OCI-M2 (cell line): ENCODE measurements around the gene HSCB.
"Not testable (repeated sequence)": the region's sequence is repeated elsewhere in the genome, so short reads cannot be mapped to it uniquely, and the experiment has no call there.

ENCODE experiments used
- DNase-seq: peaks from one replicate; lab custom pipeline; 2025; ENCODE audit not compliant: unreplicated experiment; lab: John Stamatoyannopoulos, UW

Gene HSCB, protein sequence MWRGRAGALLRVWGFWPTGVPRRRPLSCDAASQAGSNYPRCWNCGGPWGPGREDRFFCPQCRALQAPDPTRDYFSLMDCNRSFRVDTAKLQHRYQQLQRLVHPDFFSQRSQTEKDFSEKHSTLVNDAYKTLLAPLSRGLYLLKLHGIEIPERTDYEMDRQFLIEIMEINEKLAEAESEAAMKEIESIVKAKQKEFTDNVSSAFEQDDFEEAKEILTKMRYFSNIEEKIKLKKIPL

DNA sequence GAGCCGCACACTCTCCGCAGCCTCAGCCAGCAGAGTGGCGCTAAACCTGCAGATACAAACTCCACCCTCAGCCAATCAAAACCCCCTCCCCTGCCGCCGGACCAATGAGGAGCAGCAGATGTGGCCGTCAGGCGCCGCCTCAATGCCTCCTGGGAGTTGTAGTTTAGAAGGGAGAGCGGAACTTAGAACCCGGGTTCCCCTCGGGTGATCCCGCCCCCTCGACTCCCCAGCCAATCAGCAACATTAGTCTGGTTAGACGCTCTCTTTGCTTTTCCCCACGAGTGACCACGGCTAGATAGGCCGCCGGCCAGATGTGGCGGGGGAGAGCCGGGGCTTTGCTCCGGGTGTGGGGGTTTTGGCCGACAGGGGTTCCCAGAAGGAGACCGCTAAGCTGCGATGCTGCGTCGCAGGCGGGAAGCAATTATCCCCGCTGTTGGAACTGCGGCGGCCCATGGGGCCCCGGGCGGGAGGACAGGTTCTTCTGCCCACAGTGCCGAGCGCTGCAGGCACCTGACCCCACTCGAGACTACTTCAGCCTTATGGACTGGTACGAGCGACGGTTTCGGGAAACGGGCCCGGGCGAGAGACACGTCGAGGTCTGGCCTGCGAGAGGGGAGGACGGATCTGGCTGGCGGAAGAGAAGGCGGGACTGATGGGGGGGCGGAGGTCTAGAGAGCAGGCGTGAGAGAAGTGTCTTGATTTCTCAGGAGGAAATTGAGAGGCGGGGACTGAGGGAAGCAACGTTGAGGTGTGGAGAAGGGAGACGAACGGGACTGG is at the start of gene HSCB, which contains the start of gene CHEK2:
HSCB (plus strand) TSS at position 255 of the 777 bp plus-strand sequence; CDS start at position 312, 57 bp downstream.
CHEK2 (minus strand) TSS at position 36 of the 777 bp plus-strand sequence. CDS start 7,099 bp downstream, outside the sequence.
- DNase-seq: peak; percentile 82

DNA sequence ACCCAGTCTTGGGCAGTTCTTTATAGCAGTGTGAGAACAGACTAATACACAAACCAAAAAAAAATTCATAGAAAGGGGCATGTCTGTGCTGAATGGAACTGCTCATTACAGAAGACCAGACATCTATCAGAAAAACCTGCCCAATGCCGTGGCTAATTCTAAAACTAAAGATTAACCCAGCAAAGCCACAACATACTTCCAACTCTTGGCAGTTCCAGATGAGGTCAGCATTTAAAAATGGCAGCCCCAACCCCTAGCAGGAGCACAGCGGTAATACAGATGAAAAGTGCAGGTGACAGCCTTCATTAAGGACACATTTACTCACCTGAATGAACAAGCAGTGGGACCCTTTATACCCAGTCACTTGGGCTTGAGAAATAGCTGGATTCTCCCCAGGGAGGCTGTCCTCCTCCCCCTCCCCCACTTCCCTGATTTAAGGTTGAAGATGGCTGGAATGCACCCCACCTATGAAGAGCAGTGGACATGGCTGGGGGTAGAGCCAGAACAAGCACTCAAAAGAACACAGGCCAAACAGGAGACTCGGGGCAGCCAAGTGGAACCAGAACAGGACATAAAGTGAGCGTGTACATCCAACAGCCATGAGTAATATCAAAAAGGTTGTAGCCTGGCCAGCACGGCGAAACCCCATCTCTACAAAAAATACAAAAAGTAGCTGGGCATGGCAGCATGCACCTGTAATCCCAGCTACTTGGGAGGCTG is 48.6 kb upstream of the HSCB start:
- DNase-seq: not testable (repeated sequence)

DNA sequence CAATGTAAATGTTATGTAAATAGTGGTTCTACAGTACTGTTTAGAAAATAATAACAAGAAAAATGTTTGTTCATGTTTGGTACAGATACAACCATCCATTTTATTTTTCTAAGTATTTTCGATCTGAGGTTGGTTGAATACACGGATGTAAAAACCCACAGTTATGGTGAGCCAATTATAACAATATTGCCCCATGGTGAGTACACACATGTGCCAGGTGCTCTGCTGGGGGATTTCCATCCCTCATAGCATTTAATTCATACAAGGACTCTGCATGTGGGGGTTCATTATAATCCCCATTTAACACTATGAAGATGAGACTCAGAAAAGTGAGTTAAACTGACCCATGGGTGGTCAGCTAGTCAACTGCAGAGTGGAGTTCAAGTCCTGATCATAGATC is 38.9 kb upstream of the HSCB start:
- no peak for DNase-seq

DNA sequence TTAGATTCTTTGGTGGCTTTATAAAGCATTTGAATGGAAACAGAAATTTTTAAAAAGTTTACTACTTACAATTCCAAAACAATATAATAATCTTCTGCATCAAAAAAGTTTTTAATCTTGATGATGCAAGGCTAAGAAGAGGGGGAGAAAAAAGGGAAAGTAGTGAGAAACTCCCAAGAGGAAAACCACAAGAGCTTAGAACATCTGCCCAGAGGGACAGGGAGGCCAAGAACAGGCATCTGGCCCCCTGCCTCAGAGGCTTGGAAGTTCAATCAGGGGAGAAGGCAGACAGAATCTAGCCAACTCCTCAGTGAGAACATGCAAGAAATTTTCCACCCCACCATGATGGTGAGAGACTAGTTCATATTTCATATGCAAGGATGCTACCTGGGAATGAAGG is 38.4 kb upstream of the HSCB start:
- DNase-seq: no peak

DNA sequence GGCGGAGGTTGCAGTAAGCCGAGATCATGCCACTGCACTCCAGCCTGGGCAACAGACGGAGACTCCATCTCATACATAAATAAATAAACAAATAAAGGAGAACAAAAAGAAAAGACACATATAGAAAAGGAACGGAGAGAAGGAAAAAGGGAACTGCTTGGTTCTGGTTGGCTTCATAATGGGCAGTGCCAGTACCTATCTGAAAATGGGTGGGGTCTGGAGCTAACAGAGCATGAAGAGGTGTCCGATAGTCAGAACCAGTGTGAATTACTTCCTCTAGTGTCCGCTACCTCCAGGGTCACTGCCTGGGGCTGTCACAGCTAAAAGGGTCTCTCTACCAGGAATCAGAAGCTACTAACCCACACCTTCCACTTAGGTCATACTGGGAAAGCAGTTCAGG is 35.0 kb upstream of the HSCB start:
- no peak for DNase-seq

DNA sequence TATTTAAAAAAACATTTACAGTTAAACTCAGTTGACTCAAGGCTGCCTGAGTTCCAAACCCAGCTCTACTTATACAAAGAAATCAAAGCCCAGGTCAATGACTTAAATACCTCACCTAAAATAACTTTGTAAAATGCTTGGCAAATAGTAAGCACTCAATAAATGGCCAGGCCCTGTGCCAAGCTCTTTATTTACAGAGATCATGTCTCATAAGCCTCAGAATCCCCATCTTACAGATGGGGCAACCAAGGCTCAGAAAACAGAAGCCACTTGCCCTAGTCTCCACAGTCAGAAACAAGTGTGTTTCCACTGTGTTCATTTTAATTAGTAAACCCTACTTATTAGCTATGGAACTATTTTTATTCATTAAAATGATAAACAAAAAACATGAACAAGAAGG is 31.7 kb upstream of the HSCB start:
- no peak for DNase-seq

DNA sequence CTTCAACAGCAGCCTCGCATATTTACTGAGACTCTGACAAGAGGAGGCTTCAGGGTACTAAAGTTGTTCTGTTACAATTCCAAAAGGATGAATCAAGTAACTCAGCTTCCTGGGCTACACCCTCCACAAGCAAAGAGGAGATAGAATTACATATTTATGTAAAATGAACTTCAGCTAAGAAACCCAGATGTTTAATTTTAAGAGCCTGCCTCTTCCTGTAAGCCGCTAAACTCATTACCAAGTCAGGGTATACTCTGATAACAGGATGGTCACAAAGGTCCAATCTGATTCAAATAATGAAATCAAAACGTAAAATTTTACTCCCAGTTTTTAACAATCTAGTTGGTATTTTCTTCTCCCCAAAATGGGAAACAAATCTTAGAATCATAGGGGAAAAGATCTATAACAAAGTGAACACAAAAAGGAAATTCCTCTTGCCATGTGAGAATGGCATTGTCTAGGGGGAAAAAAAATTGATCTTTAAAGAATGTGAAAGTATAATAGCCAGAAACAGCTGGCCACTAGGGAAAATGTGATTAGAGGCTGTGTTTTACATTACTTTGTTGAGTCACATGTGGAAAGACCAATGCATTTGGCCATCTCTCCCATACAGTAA is 31.2 kb upstream of the HSCB start:
- no peak for DNase-seq

DNA sequence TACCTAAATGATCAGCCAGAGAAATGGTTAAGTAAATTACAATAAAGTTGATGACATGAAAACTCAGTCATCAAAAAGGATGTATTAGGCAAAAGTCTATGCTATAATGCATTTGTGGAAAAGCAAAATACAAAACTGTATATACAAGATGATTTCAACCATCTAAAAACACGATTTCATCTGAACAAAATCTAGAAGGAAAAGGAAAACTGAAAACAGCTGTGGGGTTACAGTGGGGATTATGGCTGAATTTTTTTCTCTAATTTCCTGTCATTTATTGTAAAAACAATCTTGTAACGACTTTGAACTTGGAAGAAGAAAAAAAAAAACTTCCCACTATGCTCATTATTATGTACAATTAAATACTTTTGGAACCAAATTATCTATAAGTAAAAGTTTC is 30.5 kb upstream of the HSCB start:
- DNase-seq: no peak

DNA sequence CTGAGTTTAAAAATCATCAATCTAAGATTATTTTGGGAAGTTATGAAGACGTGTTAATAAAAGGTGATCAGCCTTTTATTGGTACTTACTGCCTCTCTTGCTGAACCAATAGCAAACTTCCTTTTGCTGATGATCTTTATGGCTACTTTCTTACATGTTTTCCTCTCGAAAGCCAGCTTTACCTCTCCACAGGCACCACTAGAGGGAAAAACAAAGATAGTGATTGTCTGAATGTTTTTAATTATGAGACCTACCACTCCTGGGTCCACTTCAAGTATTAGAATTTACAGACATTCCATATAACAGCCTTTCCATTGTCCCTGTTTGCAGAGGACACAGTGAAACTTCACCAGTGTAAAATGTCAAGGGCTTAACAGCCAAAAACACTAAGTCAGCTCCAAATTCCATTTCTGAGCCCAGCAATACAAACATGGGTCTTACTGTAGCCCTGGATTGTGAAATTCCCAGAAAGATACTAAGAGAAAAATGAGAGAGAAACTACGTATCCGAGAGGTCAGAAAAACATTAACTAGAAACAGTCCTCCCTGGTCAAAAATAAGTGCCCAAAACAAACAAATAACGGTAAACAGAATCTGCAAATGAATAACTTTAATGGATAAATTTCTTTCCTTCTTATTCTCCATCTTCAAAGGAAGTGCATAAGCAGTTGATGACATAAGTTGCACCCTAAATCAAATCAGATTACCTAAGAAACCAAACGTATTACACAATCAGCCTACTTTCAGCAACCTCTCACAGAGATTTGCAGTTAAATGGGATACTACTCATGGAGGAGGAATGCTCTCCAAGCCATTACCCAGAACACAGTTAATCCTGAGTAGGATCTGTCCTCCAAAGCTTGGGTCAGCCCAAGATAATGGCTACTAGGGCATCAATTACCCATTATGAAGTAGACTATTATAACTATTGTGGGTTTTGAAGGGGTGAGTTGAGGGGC is 29.7 kb upstream of the HSCB start:
- no peak for DNase-seq

DNA sequence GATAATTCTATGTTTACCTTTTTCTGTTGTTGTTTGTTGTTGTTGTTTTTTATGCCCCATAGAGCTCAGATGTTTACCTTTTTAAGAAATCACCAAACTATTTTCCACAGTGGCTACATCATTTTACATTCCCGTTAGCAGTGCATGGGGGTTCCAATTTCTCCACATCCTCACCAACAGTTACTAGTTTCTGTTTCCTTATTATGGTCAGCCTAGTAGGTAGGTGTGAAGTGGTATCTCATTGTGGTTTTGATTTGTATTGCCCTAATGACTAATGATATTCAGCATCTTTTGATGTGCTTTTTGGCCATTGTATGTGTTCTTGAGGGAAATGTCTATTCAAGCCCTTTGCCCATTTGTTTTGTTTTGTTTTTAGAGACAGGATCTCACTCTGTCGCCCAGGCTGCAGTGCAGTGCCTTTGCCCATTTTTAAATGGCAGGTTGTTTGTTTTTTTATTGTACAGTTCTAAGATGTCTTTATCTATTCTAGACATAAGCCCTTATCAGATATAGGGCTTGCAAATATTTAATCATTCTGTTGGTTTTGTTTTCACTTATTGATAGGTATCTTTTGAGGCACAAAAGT is 27.7 kb upstream of the HSCB start:
- no peak for DNase-seq

DNA sequence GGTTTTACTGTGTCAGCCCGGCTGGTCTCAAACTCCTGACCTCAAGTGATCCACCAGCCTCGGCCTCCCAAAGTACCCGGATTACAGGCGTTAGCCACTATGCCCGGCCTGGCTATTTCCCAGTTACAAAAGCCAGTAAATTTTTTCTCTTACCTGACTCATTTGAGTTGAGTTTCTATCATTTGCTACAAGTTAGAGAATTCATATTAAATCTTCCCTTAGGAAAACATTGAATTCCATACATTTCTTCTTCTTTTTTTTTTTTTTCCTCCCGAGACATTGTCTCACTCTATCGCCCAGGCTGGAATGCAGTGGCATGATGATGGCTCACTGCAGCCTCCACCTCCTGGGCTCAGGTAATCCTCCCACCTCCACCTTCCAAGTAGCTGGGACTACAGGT is 26.2 kb upstream of the HSCB start:
- no peak for DNase-seq

DNA sequence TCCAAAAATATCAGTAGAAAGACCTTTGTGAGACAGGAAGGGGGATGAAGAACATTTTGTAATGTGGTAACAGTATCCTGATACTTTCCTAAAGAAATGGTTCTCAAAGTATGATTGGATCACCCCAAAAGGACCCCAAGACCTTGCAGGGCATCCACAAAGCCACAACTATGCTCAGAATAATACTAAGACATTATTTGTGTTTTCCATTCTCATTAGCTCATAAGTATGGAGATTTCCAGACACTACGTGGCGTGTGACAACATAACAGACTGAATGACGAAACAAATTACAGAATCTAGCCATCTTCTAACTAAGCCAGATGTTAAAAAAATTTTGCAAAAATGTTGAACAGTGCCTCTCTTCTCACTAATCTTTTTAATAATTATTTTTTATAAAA is 25.2 kb upstream of the HSCB start:
- DNase-seq: no peak

DNA sequence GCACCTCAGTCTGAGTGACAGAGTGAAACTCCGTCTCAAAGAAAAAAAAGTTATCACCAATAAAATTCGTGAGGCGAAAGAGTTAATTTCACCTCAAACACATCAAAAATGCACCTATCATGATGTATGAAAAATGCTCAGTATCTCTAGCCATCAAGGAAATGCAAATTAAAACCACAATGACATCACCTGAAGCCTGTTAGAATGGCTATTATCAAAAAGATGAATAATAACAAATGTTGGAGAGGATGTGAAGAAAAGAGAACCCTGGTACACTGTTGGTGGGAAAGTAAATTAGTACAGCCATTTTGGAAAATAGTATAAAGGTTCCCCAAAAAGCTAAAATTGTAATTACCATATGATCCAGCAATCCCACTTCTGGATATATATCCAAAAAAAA is 23.8 kb upstream of the HSCB start:
- no peak for DNase-seq

DNA sequence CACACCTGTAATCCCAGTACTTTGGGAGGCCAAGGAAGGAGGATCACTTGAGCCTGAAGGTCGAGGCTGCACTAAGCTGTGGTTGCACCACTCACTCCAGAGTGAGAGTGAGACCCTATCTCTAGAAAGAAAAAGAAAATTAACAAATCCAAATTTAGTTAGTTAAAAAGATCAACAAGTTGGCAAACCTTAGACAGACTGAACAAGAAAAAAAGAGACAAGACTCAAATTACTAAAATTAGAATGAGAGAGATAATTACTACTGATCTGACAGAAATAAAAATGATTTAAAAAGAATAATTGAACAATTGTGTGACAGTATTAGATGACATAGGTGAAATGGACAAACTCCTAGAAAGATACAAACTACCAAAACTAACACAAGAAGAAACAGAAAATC is 13.8 kb upstream of the HSCB start:
- no peak for DNase-seq

DNA sequence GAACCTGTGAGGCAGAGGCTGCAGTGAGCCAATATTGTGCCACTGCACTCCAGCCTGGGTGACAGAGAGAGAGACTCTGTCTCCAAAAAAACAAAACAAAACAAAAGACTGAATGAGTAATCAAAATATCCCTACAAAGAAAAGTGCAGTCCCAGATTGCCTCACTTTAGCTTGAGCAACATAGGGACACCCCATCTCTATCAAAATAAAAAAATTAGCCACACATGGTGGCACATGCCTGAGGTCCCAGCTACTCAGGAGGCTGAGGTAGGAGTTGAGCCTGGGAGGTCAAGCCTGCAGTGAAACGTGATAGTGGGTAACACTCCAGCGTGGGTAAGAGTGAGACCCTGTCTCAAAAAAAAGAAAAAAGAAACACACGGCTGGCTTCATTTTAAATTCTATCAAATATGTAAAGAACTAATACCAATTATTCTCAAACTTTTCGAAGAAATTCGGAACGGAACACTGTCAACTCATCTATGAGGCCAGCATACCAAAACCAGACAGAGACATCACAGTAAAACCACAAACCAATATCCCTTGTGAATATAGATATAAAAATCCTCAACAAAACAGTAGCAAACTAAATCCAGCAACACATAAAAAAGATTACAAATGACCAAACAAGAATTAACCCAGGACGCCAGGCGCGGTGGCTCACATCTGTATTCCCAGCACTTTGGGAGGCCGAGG is 13.1 kb upstream of the HSCB start:
- DNase-seq: no peak

DNA sequence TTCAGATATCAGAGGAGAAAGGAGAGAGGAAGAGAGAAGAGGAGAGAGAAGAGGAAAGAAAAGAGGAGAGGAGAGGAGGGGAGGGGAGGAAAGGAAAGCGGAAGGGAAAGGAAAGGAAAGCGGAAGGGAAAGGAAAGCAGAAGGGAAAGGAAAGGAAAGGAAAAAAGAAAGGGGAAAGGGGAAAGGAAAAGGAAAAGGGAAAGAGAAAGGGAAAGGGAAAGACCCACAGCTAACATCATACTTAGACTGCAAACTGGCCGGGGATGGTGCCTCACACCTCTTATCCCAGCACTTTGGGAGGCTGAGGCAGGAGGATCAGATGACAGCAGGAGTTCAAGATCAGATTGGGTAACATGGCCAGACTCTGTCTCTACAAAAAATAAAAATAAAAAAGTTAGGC is 11.7 kb upstream of the HSCB start:
- DNase-seq: no peak

DNA sequence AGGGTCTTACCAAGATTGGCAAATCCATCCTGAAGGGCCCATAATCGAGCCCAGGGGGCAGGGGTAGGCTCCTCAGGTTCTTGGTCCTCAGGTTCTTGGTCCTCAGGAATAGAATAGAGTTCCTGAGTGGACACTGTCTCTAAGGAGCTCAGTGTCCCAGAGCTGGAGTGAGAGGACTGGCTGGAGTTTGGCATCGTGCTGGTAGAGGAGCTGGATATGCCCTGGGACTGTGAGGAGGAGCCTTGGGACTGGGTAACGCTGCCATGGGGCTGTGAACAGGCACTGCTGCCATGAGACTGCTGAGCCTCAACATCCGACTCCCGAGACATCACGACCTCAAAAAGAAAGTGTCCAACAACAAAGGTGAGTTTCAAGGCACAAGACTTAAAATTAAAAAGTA is 7.4 kb upstream of the HSCB start:
- DNase-seq: no peak

DNA sequence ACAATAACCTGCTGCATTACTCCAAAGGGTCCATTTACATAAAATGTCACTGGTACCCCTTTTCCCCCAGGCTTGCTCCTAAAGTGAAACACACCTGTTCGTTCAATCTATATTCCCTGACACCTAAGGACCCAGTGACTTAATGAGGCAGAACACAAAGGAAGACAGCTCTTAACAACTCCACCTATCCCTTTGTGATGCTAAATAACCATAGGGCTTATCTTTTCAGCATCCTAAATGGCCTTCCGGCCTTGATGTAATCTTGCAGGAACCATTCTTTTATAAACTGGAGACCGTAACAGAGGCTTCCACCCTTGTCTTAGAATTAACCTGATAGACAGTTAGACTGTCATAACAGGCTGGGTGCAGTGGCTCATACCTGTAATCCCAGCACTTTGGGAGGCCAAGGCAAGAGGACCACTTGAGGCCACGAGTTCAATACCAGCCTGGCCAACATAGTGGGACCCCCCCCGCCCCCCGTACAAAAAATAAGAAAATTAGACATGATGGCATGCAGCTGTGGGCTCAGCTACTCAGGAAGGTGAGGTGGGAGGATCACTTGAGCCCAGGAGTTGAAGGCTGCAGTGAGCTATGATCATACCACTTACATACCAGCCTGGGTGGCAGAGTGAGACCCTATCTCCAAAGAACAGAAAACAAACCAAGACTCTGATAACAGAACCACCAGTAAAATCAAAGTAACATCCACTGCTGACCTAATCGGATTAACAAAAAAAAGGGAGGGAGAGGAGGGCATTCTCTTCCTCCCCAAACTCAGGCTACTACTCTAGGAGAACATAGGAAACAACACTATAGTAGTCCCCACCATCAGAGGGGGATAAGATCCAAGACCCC is 5.3 kb upstream of the HSCB start:
- DNase-seq: no peak

DNA sequence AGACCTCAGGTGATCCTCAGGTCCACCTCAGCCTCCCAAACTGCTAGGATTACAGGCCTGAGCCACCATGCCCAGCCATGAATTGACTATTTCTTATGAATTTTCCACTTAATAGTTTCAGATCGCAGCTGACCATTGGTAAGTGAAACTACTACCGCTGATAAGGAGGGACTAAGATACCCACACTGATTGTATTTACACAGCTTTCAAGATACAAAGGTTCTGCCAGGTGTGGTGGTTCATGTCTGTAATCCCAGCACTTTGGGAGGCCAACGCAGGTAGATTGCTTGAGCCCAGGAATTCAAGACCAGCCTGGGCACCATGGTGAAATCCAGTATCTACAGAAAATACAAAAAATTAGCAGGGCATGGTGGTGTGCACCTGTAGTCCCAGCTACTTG is 4.1 kb upstream of the HSCB start:
- DNase-seq: no peak
